Mesothelial cell of epicardium (in vitro differentiated cells): ENCODE data around the gene CAP1. TPM values are rescaled to one million over a fixed set of nuclear protein-coding genes. Genes with fewer than 3 reads are reported as not detected.

Experiments used
- DNase-seq, 2 experiments: peaks; one replicate each; pipeline ENCODE4 v3.0.0; 2021; ENCODE audit warnings: low spot score in 2 of 2; ENCODE audit not compliant: unreplicated experiment in 2 of 2
- H3K27ac Mint-ChIP-seq: 2 replicates; pipeline ENCODE4 v1.8.0; 2021; ENCODE audit warnings: mixed read lengths
- H3K27me3 Mint-ChIP-seq: 2 replicates; pipeline ENCODE4 v1.8.0; 2021; ENCODE audit warnings: low read depth, mixed read lengths
- H3K36me3 Mint-ChIP-seq: 2 replicates; pipeline ENCODE4 v1.8.0; 2021; ENCODE audit warnings: mixed read lengths
- H3K4me1 Mint-ChIP-seq: 2 replicates; pipeline ENCODE4 v1.8.0; 2021; ENCODE audit warnings: mixed read lengths
- H3K4me3 Mint-ChIP-seq: 2 replicates; pipeline ENCODE4 v1.8.0; 2021; ENCODE audit warnings: mild to moderate bottlenecking, moderate library complexity, mixed read lengths
- H3K9me3 Mint-ChIP-seq: 2 replicates; pipeline ENCODE4 v1.8.0; 2021; ENCODE audit warnings: mixed read lengths
- CTCF ChIP-seq: fragments of 200-600 bp; sonication (generic); IDR thresholded peaks from one replicate; pipeline ENCODE4 v1.5.0; 2021; ENCODE audit warnings: antibody characterized with exemption; ENCODE audit not compliant: unreplicated experiment
- total RNA-seq: library from RNA; stranded (reverse); gene quantifications from 3 replicates; pipeline ENCODE4 v1.2.1, GENCODE V29; 2021

Gene CAP1
- total RNA-seq, 1 donor from 2014 or later = 146 TPM

- no peaks in the 10 kb centered on the region for H3K9me3 Mint-ChIP-seq
- no peak for DNase-seq
- H3K4me1 Mint-ChIP-seq = peaks cover 6% of the 10 kb centered on the region
- no peak overlapping the region for H3K4me3 Mint-ChIP-seq
- no peaks in the 10 kb centered on the region for H3K27me3 Mint-ChIP-seq
- H3K36me3 Mint-ChIP-seq = peaks cover 26% of the 10 kb centered on the region
- H3K27ac Mint-ChIP-seq = no peak overlapping the region
- no peak for TF ChIP-seq CTCF
Measured at GRCh38 chr1:40092241-40092640, 51.7 kb downstream of the CAP1 start.

- no peak overlapping the region for H3K4me3 Mint-ChIP-seq
- DNase-seq = no peak
- H3K27me3 Mint-ChIP-seq = no peaks in the 10 kb centered on the region
- no peak for TF ChIP-seq CTCF
- H3K9me3 Mint-ChIP-seq = no peaks in the 10 kb centered on the region
- no peak overlapping the region for H3K27ac Mint-ChIP-seq
- peaks cover 23% of the 10 kb centered on the region for H3K36me3 Mint-ChIP-seq
- H3K4me1 Mint-ChIP-seq = peaks cover 12% of the 10 kb centered on the region
Measured at GRCh38 chr1:40092706-40093639, 52.4 kb downstream of the CAP1 start.

- Mint-ChIP-seq H3K27ac (no peak overlapping the region), H3K36me3 (peaks cover 15% of the 10 kb centered on the region), H3K27me3 (no peaks in the 10 kb centered on the region), H3K4me1 (peaks cover 12% of the 10 kb centered on the region), H3K4me3 (no peak overlapping the region), H3K9me3 (no peaks in the 10 kb centered on the region)
- no peak for DNase-seq
- TF ChIP-seq CTCF = no peak
Measured at GRCh38 chr1:40094466-40095110, 54.1 kb downstream of the CAP1 start.

- Mint-ChIP-seq H3K27ac (no peak overlapping the region), H3K9me3 (no peaks in the 10 kb centered on the region), H3K27me3 (no peaks in the 10 kb centered on the region), H3K4me3 (no peak overlapping the region), H3K4me1 (peaks cover 12% of the 10 kb centered on the region), H3K36me3 (peaks cover 9% of the 10 kb centered on the region)
- no peak for DNase-seq
- no peak for TF ChIP-seq CTCF
Measured at GRCh38 chr1:40095806-40096205, 55.3 kb downstream of the CAP1 start.

- no peak for TF ChIP-seq CTCF
- H3K4me1 Mint-ChIP-seq = peaks cover 12% of the 10 kb centered on the region
- H3K27ac Mint-ChIP-seq = peak overlapping the region; percentile 83
- H3K27me3 Mint-ChIP-seq = no peaks in the 10 kb centered on the region
- peaks cover 6% of the 10 kb centered on the region for H3K36me3 Mint-ChIP-seq
- DNase-seq = no peak
- peak overlapping the region; percentile 87 for H3K4me3 Mint-ChIP-seq
- no peaks in the 10 kb centered on the region for H3K9me3 Mint-ChIP-seq
Measured at GRCh38 chr1:40096646-40096976, 56.1 kb downstream of the CAP1 start.
